ENCODE data around the gene UBAP2.

Gene UBAP2

DNA sequence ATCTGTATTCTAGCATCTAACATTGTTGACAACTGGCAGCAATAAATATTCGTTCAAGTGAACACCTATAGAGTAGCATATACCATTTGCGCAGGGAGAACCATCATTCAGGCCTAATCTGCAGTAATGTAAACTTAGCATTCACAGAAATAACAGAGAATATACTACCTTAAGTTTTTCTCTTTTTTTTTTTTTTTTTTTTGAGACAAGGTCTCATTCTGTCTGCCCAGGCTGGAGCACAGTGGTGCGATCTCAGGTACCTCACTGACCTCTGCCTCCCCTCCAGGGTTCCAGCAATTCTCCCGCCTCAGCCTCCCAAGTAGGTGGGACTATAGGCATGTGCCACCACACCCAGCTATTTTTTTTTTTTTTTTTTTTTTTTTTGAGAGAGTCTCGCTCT lies 12.1 kb downstream of the UBAP2 start:
- intact Hi-C loops (cut with DNase I; ENCODE audit: low total_unique reads) = loop anchor here (5.0 kb wide), 1 partner anchor 1386 kb away; no protein-coding TSS in a partner anchor
- TF ChIP-seq, protein P1, sequence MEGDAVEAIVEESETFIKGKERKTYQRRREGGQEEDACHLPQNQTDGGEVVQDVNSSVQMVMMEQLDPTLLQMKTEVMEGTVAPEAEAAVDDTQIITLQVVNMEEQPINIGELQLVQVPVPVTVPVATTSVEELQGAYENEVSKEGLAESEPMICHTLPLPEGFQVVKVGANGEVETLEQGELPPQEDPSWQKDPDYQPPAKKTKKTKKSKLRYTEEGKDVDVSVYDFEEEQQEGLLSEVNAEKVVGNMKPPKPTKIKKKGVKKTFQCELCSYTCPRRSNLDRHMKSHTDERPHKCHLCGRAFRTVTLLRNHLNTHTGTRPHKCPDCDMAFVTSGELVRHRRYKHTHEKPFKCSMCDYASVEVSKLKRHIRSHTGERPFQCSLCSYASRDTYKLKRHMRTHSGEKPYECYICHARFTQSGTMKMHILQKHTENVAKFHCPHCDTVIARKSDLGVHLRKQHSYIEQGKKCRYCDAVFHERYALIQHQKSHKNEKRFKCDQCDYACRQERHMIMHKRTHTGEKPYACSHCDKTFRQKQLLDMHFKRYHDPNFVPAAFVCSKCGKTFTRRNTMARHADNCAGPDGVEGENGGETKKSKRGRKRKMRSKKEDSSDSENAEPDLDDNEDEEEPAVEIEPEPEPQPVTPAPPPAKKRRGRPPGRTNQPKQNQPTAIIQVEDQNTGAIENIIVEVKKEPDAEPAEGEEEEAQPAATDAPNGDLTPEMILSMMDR (IDR thresholded peaks at IDR 0.05) = no peak

DNA sequence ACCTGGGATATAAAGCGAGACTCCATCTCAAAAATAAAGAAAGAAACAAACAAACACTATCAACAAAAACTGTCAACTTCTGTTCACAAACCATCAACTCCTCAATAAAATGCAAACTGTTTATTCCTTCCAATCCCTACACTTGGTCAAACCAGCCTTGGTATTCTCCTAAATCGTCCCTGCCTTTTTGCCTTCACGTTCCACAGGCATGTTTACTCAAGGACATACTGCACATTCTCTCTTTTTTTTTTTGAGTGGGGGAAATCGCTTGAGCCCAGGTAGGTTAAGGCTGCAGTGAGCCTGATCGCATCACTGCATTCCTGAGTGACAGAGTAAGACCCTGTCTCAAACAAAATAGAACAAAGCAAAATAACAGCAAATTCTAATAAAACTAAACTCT lies 13.0 kb downstream of the UBAP2 start:
- Histone ChIP-seq H3K9me3 (no peaks in the 10 kb centered on the region), H3K27me3 (no peaks in the 10 kb centered on the region), H3K27ac (no peak overlapping the region), H3K36me3 (peaks cover 0 to 6% (median 0%) of the 10 kb centered on the region in 3 donors), H3K4me3 (no peak overlapping the region), H3K4me1 (peaks cover 0 to 4% (median 0%) of the 10 kb centered on the region in 4 donors)
- intact Hi-C loops (cut with DNase I; ENCODE audit: low total_unique reads) = loop anchor here (5.0 kb wide), 1 partner anchor 1387 kb away; no protein-coding TSS in a partner anchor
- TF ChIP-seq, protein P1 (IDR thresholded peaks at IDR 0.05) = no peak
- no peak for DNase-seq

More for the DNA sequence above, 12.1 kb downstream of the UBAP2 start:
- peaks cover 0 to 4% (median 0%) of the 10 kb centered on the region in 4 donors for H3K4me1 ChIP-seq
- no peak for DNase-seq
- H3K9me3 ChIP-seq = no peaks in the 10 kb centered on the region
- no peaks in the 10 kb centered on the region for H3K27me3 ChIP-seq
- no peak overlapping the region for H3K27ac ChIP-seq
- peaks cover 0 to 6% (median 3%) of the 10 kb centered on the region in 3 donors for H3K36me3 ChIP-seq
- H3K4me3 ChIP-seq = no peak overlapping the region

DNA sequence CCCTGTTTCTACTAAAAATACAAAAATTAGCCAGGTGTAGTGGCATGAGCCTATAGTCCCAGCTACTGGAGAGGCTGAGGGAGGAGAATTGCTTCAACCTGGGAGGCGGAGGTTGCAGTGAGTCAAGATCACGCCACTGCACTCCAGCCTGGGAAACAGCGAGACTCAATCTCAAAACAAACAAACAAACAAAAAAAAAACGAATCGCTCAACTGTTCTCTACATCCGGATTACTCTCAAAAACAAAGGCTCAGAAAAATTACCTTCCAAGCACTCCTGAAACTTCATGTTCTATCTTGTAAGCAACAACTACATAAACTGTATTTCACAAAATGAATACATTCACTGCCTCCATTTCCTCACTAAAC lies 14.0 kb downstream of the UBAP2 start:
- peaks cover 0 to 4% (median 0%) of the 10 kb centered on the region in 4 donors for H3K4me1 ChIP-seq
- H3K36me3 ChIP-seq = peaks cover 0 to 6% (median 0%) of the 10 kb centered on the region in 3 donors
- no peaks in the 10 kb centered on the region for H3K9me3 ChIP-seq
- H3K4me3 ChIP-seq = no peak overlapping the region
- intact Hi-C loops (cut with DNase I; ENCODE audit: low total_unique reads) = loop anchor here (5.0 kb wide), 1 partner anchor 1388 kb away; no protein-coding TSS in a partner anchor
- no peak overlapping the region for H3K27ac ChIP-seq
- H3K27me3 ChIP-seq = no peaks in the 10 kb centered on the region
- no peak for DNase-seq
- TF ChIP-seq, protein P1 (IDR thresholded peaks at IDR 0.05) = no peak

DNA sequence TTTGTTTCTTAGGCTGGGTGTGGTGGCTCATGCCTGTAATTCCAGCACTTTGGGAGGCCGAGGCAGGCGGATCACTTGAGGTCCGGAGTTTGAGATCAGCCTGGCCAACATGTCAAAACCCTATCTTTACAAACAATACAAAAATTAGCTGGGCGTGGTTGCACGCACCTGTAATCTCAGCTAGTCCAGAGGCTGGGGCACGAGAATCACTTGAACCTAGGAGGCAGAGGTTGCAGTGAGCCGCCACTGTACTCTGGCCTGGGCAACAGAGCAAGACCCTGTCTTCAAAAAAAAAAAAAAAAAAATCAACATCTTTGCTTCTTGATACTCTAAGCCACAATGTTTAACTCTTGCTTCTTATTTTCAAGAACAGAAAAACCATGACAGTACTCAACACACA lies 16.1 kb downstream of the UBAP2 start:
- Histone ChIP-seq H3K4me1 (peaks cover 0 to 4% (median 0%) of the 10 kb centered on the region in 4 donors), H3K36me3 (peaks cover 0 to 6% (median 0%) of the 10 kb centered on the region in 3 donors), H3K9me3 (no peaks in the 10 kb centered on the region), H3K27me3 (no peaks in the 10 kb centered on the region), H3K4me3 (no peak overlapping the region), H3K27ac (no peak overlapping the region)
- intact Hi-C loops (cut with DNase I; ENCODE audit: low total_unique reads) = no loop called here
- no peak for DNase-seq
- TF ChIP-seq, protein P1 (IDR thresholded peaks at IDR 0.05) = no peak

DNA sequence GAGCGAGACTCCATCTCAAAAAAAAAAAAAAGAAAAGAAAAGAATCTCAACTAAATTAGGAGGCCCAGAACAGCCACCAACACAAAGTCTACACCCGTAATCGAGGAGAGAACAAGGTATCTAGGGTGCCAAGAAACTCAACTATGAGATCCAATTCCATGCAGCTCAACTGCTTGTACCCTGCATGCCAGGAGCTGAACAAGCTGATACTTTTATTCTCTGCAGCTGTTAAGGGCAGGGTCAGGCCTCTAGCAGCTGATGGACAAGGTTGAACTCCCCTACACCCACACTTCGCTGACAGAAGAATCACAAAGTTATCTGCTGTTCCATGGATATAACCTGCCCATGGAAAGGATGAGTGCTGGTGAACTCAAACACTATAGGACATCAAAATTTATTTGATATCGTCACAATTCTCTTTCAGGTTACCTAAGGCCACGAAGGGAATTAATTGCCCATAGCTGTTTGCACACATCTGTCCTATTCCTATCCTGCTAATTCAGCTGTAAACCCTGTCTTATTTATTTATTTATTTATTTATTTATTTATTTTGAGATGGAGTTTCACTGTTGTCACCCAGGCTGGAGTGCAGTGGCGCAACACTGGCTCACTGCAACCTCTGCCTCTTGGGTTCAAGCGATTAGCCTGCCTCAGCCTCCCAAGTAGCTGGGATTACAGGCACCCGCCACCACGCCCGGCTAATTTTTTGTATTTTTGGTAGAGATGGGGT lies 20.7 kb downstream of the UBAP2 start:
- Histone ChIP-seq H3K4me1 (peaks cover 0 to 3% (median 0%) of the 10 kb centered on the region in 4 donors), H3K36me3 (peaks cover 0 to 6% (median 0%) of the 10 kb centered on the region in 3 donors), H3K27ac (no peak overlapping the region), H3K27me3 (no peaks in the 10 kb centered on the region), H3K9me3 (no peaks in the 10 kb centered on the region), H3K4me3 (no peak overlapping the region)
- no peak for DNase-seq
- intact Hi-C loops (cut with DNase I; ENCODE audit: low total_unique reads) = no loop called here
- TF ChIP-seq, protein P1 (IDR thresholded peaks at IDR 0.05) = no peak

All from tibial artery (tissue), 4 donors.